ENCODE measurements around the gene TUBD1.

GRCh38 chr17:59830846-59831486 is 61.8 kb downstream of the TUBD1 start:
- no peak for TF ChIP-seq POLR2AphosphoS5 (IDR thresholded peaks at IDR 0.05)
- no peak for TF ChIP-seq CTCF (IDR thresholded peaks at IDR 0.05)
- no peak for TF ChIP-seq EP300 (IDR thresholded peaks at IDR 0.05)

All from suprapubic skin (tissue), 4 donors.